ENCODE results near the gene PLCL1.

The PLCL1 gene

GRCh38 chr2:197929886-197930227, 125.5 kb downstream of the PLCL1 start:
- DNase-seq, result no peak

DNA sequence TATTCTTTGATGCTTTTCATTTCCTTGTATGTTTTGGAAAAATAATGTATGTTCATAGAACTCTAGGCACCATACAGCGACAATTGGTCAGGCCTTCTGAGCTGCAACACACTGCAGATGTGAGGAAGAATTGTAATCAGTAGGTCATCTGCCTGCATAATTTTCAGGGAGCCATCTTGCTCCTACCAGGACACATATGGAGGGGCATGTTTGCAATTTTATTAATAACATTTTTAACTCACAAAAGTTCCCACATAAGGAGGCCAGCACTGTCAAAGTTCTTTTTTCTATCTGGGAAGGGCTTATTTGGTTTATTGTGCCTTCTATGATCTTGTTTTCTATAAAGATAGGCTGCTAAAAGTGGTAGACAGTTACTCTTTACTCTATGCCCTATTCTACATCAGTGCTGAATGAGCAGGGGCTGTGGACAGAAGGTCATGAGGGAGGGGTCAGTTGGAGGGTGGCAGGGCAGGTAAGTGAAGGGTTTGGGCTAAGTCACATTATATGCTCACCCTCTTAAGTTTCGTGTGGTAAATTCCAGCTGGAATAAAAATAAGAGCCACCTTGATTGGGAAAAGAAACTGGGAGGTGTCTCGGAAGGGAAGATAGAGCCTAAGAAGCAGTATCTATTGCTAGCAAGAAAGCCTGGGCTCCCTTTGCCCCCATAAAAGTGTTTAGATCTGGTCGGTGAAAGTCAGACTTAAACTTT, 126.3 kb downstream of the PLCL1 start:
- DNase-seq, result no peak

GRCh38 chr2:197931661-197932312, 127.4 kb downstream of the PLCL1 start:
- no peak for DNase-seq

DNA sequence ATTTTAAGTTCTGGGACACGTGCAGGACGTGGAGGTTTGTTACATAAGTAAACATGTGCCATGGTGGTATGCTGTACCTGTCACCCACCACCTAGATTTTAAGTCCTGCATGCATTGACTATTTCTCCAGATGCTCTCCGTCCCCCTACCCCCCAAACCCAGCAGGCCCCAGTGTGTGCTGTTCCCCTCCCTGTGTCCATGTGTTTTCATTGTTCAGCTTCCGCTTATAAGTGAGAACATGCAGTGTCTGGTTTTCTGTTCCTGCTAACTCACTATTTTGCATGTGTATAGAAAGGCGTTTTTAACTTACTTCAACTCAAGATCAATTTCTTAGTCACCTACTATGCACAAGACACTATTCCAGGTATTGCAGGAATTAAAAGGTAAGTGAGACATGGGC, 128.0 kb downstream of the PLCL1 start:
- no peak for DNase-seq

DNA sequence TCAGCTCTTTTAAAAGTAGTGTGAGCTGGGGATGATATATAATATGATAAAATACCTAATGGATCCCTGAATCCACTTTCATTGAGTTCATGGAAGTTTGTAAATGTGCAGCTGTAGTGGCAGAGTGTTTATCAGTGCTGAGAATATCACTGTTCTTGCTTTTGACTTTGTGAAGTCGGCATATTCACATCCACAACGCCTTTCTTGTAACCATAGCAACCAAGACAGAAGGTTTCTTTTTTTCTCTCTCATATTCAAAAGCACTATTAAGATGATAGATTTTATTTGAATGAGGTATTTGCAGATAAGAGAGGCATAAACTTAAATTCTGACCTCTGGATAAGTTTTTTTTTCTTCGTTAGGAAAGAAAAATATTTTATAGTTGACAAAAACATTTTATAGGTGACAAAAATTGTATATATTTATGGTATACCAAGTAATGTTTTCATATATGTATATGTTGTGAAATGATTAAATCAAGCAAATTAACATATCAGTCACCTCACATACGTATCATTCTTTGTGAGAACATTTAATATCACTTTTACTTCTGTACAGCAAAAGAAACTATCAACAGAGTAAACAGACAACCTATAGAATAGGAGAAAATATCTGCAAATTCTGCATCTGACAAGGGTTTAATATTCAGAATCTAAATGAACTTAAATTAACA, 130.0 kb downstream of the PLCL1 start:
- DNase-seq, result no peak

DNA sequence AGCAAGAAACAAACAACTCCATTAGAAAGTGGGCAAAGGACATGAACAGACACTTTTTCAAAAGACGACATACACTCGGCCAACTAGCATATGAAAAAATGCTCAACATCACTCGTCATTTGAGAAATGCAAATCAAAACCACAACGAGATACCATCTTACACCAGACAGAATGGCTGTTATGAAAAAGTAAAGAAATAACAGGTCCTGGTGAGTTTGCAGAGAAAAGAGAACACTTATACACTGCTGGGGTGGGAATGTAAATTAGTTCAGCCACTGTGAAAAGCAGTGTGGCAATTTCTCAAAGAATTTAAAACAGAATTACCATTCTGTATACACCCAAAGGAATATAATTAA, 130.5 kb downstream of the PLCL1 start:
- no peak for DNase-seq

DNA sequence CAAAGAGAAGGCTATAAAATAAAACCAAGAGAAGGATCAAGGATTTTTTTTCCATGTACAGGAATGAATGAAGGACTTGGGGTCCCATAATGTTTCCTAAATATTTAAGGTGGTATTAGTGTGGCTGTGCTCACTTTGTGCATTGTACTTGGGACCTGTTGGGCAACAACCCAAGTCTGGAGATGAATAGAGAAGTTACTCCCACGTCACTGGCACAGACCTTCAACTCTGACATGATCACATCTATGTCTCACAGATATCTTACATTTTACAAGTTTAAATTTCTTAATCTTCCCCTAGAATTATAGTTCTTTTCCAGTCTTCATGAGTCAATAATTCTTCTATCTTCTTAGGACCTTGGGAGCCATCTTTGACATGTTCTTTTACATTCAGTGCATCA, 133.4 kb downstream of the PLCL1 start:
- DNase-seq, result no peak

- no peak for DNase-seq
Measured at GRCh38 chr2:197938555-197938954, 134.2 kb downstream of the PLCL1 start.

DNA sequence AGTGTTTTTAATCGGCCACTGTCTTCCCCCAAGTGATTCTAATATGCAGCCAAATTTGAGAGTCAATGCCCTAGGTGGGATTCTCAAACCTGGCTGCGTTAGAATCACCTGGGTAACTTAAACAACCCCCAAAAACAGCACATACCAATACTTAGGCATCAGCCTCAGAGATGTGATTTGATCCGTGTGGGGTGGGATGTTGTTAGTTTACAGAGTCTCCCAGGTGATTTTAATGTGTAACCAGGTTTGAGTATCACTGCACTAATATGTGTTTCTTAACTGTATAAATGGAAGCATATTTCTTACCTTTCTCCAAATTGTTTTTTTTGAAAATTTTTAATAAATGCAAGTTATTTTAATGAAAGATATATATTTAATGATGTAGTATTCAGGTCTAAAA, 135.4 kb downstream of the PLCL1 start:
- DNase-seq, result no peak

DNA sequence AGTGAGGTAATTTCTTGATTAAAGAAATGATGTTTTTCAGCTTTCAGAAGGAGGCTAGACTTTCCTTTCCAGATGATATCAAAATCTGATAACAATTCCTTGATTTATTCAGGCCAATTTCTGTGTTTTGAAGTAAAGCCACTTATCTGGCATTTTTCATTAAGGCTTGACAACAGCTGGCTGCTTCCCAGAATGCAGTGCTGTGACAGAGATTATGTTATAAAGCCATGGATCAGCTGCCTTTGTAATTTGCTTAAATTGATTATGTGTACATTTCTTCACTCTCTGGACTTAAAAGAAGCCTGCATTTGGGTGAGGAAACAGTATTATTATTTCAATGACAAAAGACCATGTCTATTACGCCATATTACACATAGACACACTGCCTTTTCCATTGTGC, 136.0 kb downstream of the PLCL1 start:
- DNase-seq, result no peak

DNA sequence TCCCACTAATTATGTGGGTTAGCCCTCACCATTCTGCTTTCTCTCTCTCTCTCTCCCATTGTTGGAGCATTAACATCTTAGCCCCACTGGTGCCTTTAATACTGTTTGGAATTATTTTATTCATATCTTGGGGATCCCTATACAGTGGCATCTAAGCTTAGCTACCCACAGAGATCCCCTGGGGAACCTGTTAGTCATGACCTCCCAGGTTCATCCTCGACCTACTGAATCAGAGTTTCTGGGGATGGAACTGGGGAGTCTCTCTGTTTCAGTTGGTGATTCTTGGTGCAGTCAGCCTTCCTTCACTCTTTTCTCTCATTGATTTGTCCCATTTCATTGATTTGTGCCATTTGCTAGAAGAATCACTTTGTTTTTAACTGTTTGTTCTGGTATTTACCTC, 137.3 kb downstream of the PLCL1 start:
- no peak for DNase-seq

DNA sequence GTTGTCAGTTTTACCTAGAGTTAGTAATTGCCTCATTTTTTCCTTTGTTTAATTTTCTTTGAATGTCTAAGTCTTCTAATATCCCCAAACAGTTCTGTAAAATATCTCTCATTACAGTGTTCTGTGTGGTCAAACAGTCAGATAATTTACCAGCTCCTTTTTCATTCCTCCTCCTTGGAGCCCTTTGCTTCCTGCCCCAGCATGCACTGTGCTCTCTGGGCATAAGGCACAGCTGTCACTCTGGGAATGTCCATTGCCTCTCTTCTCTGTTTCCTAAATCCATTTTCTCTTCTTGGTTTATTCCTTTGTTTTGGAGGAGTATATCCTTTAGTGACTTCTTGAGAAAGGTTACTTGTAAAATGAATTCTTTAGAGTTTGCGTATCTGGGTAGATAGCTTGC, 139.3 kb downstream of the PLCL1 start:
- no peak for DNase-seq

DNA sequence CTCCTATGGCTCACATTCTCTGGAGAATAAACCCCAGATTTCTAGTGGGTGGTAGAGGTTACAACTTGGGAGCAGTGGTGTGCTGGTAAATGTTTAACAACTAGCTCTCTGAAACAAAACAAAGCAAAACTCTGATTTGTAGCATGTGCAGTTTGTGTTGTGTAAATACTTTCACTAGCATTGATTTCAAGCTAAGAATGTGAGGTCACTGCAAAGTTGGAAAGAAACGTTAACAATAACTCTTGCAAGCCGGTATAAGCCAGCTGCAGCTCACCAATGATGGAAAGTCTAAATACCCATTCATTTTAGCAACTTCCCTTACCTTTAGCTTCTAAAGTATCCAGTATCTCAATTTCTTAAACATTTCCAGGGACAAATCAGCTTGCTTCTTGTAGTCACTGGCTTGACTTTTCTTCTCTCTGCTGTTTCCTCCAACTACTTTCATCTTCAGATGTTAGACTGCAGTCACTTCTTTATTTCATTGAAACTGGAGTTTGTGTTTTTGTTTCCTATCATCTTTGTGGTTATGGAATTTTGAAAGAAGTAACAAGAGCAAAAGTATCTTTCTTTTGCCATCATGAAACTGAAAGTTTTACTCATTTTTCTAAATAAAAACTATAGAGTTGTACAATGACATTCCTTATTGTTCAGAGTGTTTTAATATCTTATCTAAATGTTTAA, 140.2 kb downstream of the PLCL1 start:
- no peak for DNase-seq

DNA sequence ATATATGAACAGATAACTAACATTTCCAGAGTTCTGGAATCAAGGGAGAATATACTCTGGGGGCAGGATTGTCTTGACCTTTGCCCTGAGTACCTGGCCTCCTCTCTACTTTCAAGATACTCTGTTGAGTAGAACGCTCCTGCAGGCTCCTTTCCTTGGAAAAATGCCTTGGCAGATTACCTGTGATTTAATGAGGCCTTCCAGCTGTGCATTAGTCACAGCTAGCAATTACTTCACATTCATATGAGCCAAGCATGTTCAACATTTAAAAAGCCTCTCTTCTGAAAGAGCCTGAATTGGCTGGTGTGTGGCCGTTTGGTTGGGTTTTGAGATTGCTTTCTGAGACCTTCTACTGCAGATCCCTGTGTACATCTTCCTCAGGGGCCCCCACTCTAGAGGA, 142.2 kb downstream of the PLCL1 start:
- no peak for DNase-seq

- no peak for DNase-seq
Measured at GRCh38 chr2:197947219-197947757, 142.9 kb downstream of the PLCL1 start.

DNA sequence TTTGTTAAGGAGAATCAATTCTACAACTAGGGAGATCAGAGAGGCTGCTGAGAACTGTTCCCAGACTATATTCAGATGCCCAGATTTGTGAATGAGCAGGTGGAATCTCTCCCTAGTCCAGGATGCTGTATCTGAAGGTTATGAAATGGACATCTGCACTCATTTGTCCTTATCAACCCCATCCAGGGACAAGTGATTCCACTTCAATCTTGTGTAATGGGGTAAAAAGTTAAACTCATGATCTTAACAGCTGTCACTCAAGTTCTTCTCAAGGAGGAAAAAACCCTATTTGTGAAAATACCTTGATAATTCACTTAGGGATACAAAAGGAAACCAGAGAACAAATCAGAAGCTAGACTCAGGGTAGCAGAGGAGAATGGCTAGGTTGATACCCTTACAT, 144.8 kb downstream of the PLCL1 start:
- DNase-seq, result no peak

DNA sequence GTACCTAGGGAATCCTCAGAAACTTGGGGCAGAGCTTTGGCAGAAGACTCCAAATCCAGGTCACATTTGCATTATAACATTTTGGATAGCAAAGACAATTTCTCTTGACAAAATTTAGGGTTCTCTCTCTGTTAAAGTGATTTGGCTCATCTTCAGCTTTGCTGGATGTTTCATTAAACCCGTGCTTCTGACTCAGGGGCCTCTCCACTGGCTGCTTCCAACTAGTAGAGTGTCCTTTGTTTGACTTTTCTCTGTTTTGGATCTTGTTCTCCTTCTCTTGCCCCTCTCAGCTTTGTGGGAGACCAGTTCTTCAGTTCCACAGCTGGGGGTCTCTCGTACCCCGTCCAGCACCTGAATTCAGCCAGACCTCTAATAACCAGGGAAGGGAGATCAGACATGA, 145.6 kb downstream of the PLCL1 start:
- no peak for DNase-seq

DNA sequence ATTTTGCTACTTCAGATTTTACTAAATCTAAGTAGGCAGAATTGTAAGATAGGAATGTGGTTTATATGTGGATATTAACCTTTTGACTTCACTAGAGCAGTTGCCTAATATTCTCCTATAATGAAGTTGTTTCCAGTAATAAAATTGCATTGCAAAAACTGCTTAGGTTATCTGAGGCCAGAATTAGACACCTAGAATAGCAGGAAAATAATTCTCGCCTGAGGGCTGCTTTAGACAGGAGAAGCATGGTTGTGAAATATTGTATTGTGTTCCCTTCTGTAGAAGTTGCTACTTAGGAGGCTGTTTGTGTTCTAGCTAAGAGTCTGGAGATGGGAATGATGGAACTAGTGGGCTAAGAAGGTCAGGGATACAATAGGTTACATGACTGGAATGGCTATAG, 146.3 kb downstream of the PLCL1 start:
- no peak for DNase-seq

DNA sequence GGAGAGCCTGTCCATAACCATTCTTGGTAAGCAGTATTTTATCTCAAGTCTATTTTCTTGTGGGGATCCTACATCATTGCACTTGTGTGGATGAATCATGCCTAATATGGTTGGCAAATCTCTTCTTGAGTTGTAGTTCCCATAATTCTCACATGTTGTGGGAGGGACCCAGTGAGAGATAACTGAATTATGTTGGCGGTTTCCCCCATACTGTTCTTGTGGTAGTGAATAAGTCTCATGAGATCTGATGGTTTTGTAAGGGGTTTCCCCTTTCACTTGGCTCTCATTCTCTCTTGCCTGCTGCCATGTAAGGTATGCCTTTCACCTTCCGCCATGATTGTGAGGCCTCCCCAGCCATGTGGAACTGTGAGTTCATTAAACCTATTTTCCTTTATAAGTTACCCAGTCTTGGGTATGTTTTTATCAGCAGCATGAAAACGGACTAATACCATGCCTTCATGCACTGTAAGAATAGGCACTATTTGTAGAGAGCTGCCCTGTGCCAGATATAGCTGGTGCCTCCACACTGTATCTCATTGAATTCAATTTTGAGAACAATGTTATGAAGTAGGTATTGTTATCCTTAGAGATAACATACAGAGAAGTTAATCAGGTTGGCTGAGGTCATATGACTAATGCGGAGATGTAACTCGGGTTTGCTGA, 148.3 kb downstream of the PLCL1 start:
- DNase-seq, result no peak

DNA sequence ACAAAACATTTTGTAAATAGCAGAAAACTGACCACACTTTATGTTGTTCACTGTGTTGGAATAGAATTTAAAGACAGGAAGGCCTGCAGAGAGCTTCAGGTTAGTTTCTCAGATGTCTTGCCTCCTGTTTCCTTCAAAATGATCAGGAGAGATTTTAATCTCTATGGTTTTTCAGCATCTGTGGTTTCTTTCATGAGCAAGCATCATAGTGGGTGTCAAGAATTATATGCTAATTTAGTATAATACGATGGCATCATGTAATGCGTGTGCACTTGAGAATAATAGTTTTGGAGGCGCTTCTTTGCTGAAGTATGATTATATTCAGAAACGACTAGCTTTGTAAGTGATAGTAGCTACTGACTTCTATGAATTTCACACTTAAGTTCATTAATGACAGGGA, 149.9 kb downstream of the PLCL1 start:
- DNase-seq, result no peak

DNA sequence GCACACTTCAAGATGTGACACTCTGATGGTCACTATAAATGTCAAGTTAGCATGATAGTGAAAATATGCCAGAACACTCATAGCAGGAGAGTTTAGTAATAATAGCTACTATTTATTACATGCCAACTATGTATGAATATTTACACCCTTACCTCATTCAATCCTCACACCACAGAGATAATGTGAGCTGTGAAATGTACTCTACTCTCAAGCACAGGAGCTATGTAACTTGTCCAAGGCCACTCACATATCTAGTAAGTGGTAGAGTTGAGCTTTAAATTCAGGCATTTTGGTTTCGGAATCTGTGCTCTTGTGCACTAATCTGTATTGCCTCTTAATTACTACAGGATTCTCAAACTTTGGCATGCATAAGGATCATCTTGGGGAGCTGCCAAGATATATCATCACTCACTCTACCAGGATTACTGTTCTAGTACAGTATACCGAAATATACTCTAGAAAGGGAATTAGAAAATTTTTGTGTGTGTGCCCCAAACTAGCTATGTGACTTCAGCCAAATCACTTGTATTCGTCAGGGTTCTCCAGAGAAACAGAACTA, 154.3 kb downstream of the PLCL1 start:
- no peak for DNase-seq

- DNase-seq, result no peak
Measured at GRCh38 chr2:197959383-197959782, 155.0 kb downstream of the PLCL1 start.

DNA sequence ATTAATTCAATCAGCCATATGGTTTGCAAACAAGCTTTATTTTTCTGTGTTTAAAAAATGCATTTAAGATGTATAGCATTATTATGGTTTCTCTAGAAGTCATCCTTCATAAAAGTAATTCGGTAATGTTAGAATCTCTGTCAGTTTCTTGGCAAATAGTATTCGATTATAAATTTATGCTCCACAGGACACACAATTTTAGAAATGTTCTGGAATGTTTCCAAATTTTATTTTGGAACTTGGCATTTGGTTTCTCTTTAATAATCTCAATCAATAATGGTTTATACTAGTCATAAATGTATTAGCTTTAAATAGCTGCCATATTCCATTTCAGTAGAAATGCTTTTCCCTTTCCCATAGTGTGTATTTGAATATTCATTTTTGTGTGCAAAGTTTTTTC, 156.4 kb downstream of the PLCL1 start:
- DNase-seq, result no peak
